ENCODE measurements around the gene MEIKIN. TPM values are rescaled to one million over a fixed set of nuclear protein-coding genes. Genes with fewer than 3 reads are reported as not detected.

The MEIKIN gene
- total RNA-seq, 2 donors from 2014 or later: 5.6 TPM; not detected in 1

GRCh38 chr5:131943916-131944315 lies 1.5 kb downstream of the MEIKIN start:
- no peak overlapping the region for H3K27ac ChIP-seq
- intact Hi-C loops (cut with DNase I): no loop called here
- TF ChIP-seq CTCF (IDR thresholded peaks at IDR 0.05): no peak
- TF ChIP-seq POLR2AphosphoS5 (IDR thresholded peaks at IDR 0.05): no peak
- TF ChIP-seq POLR2A (IDR thresholded peaks at IDR 0.05): no peak
- DNase-seq (ENCODE audit: low spot score): no peak
- 88% methylated on average over 2 of the region's 2 CpGs for WGBS
- H3K36me3 ChIP-seq: no peaks in the 10 kb centered on the region
- no peaks in the 10 kb centered on the region for H3K27me3 ChIP-seq (replicated peaks; ENCODE audit: insufficient read depth)
- no peak overlapping the region for H3K4me3 ChIP-seq
- H3K4me1 ChIP-seq (replicated peaks): no peaks in the 10 kb centered on the region
- no peaks in the 10 kb centered on the region for H3K9me3 ChIP-seq

GRCh38 chr5:131942016-131942415 lies 3.4 kb downstream of the MEIKIN start:
- Histone ChIP-seq H3K4me1 (replicated peaks) (no peaks in the 10 kb centered on the region), H3K27me3 (replicated peaks; ENCODE audit: insufficient read depth) (no peaks in the 10 kb centered on the region), H3K4me3 (no peak overlapping the region), H3K9me3 (no peaks in the 10 kb centered on the region), H3K36me3 (no peaks in the 10 kb centered on the region), H3K27ac (no peak overlapping the region)
- intact Hi-C loops (cut with DNase I): no loop called here
- DNase-seq (ENCODE audit: low spot score): no peak
- TF ChIP-seq CTCF (IDR thresholded peaks at IDR 0.05): no peak
- no peak for TF ChIP-seq POLR2A (IDR thresholded peaks at IDR 0.05)
- TF ChIP-seq POLR2AphosphoS5 (IDR thresholded peaks at IDR 0.05): no peak

GRCh38 chr5:131939690-131940345 lies 5.6 kb downstream of the MEIKIN start:
- no peaks in the 10 kb centered on the region for H3K36me3 ChIP-seq
- no peak overlapping the region for H3K27ac ChIP-seq
- no peak for DNase-seq (ENCODE audit: low spot score)
- no peaks in the 10 kb centered on the region for H3K27me3 ChIP-seq (replicated peaks; ENCODE audit: insufficient read depth)
- no peaks in the 10 kb centered on the region for H3K9me3 ChIP-seq
- 64% methylated on average over 3 of the region's 3 CpGs for WGBS
- H3K4me3 ChIP-seq: no peak overlapping the region
- no peaks in the 10 kb centered on the region for H3K4me1 ChIP-seq (replicated peaks)
- no peak for TF ChIP-seq POLR2AphosphoS5 (IDR thresholded peaks at IDR 0.05)
- TF ChIP-seq CTCF (IDR thresholded peaks at IDR 0.05): no peak
- no peak for TF ChIP-seq POLR2A (IDR thresholded peaks at IDR 0.05)
- intact Hi-C loops (cut with DNase I): no loop called here

GRCh38 chr5:131932235-131932634 lies 13.2 kb downstream of the MEIKIN start:
- no peak for TF ChIP-seq POLR2AphosphoS5 (IDR thresholded peaks at IDR 0.05)
- no peak for TF ChIP-seq POLR2A (IDR thresholded peaks at IDR 0.05)
- no peak for TF ChIP-seq CTCF (IDR thresholded peaks at IDR 0.05)
- no peak for DNase-seq (ENCODE audit: low spot score)
- Histone ChIP-seq H3K9me3 (no peaks in the 10 kb centered on the region), H3K4me1 (replicated peaks) (no peaks in the 10 kb centered on the region), H3K4me3 (no peak overlapping the region), H3K27ac (no peak overlapping the region), H3K36me3 (no peaks in the 10 kb centered on the region), H3K27me3 (replicated peaks; ENCODE audit: insufficient read depth) (no peaks in the 10 kb centered on the region)
- 67% methylated on average over 2 of the region's 2 CpGs for WGBS
- intact Hi-C loops (cut with DNase I): no loop called here

- H3K4me3 ChIP-seq: no peak overlapping the region
- intact Hi-C loops (cut with DNase I): no loop called here
- no peaks in the 10 kb centered on the region for H3K27me3 ChIP-seq (replicated peaks; ENCODE audit: insufficient read depth)
- no peaks in the 10 kb centered on the region for H3K9me3 ChIP-seq
- H3K27ac ChIP-seq: no peak overlapping the region
- H3K4me1 ChIP-seq (replicated peaks): no peaks in the 10 kb centered on the region
- no peak for DNase-seq (ENCODE audit: low spot score)
- no peak for TF ChIP-seq CTCF (IDR thresholded peaks at IDR 0.05)
- TF ChIP-seq POLR2A (IDR thresholded peaks at IDR 0.05): no peak
- TF ChIP-seq POLR2AphosphoS5 (IDR thresholded peaks at IDR 0.05): no peak
- H3K36me3 ChIP-seq: no peaks in the 10 kb centered on the region
Measured at GRCh38 chr5:131928957-131929356, 16.5 kb downstream of the MEIKIN start.
